GM21717 (cell line): ENCODE data around the gene VENTX.

Experiments
- ATAC-seq: cut with Tn5 transposase; IDR thresholded peaks from one replicate; pipeline ENCODE4 v1.9.1; 2021; ENCODE audit warnings: mild to moderate bottlenecking, moderate library complexity; ENCODE audit not compliant: unreplicated experiment

Gene VENTX

DNA sequence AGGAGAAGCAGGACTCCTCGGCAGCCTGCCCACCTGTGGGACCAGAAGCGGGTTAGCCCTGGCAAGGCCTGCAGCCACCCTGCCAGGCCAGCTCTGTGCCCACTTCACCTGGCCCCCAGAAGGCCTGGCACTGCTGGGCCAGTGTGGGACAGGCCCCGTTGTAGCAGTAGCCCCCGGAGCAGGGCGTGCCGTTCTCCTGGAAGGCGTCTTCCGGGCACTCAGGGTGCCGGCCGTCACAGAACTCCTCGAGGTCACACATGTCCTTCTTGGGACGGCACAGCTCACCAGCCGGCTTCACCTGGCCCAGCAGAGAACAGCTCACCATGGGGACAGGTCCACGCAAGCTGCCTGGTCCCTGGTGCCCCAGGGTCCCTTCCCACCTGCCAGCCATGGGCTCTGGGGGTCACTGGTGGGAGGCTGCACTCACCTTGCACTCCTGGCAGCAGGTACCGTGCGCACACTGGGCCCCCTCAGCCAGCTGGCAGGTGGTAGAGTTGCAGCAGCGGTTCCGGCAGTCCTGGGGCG is 33.2 kb downstream of the VENTX start:
- no peak for ATAC-seq

DNA sequence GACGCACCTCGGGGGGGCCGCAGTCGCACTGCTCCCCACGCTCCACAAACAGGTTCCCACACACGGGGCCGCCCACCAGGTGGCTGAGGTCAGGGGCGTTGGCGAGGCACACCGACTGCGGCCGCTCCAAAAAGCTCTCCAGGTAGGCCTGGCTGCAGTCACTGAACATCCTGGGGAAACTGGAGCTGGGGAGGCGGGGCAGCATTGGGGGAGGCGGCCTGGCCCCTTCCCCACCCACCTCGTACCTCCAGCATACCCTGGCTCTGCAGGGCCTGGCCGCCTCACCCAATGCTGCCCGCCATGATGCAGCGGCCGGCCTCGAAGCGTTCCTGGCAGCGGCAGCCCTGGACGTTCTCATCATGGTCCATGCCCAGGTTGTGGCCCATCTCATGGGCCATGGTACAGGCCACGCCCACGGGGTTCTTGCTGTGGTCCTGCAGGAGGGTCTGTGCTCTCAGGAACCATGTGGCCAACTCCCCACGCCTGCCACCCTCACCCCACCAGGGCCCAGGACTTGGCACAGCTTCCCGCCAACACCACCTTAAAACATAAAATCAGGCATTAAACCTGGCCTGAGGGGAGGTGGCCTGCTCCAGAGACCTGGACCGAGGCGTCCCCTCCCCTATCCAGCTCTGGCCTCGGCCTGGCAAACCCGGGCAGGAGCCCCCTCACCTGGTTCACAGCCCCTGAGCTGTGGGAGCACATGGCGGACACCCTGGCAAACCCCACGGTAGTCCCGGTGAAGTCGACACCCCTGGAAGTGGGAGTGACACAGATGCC is 34.1 kb downstream of the VENTX start:
- ATAC-seq, result no peak

DNA sequence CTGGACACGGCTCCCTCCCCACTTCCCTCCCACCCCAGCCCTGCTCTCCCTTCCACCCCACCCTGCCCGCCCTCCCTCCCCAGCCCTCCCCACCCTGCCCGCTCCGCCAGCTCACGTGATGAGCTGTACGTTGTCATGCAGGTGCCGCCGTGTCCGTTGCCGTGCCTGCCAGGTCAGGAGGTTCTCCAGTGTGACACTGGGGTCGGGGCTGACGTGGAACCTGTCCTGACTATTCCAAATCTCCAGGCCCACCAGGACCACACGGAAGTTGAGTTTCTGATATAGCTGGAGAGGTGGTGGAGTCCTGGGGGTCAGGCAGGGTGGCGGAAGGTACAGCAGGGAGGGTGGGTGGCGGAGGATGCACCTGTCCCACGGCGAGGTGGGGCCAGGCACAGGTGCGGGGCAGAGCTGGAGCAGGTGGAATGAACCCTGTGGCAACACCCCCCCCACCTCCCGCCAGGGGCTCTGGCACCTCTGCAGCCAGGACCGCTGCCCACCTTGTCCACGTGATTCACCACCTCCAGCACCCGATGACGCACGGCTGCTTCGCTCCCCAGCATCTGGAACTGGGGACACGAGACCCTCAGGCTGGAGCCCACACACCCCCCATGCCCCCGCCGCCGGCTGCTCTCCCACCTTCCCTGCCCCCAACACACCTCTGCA is 34.8 kb downstream of the VENTX start:
- no peak for ATAC-seq

DNA sequence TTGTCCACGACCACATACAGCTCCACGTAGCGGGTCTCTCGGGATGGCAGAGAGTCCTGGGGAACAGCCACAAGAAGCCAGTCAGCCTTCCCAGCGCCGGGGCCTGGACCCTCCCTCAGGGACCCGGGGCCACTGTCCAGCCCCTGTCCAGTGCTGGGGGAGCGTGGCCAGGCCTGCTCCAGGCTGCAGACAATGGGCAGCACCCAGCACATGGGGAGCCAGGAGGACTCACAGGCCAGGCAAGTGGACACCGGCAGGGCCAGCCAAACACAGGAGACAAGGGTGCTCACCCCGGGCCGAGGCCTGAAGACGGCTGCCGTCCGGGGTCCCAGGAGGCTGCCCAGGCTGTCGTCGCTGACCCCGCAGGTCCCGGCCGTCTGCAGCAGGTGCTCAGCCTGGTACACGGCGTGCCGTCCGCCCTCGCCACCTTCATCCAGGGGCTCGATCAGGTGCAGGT is 35.3 kb downstream of the VENTX start:
- no peak for ATAC-seq

DNA sequence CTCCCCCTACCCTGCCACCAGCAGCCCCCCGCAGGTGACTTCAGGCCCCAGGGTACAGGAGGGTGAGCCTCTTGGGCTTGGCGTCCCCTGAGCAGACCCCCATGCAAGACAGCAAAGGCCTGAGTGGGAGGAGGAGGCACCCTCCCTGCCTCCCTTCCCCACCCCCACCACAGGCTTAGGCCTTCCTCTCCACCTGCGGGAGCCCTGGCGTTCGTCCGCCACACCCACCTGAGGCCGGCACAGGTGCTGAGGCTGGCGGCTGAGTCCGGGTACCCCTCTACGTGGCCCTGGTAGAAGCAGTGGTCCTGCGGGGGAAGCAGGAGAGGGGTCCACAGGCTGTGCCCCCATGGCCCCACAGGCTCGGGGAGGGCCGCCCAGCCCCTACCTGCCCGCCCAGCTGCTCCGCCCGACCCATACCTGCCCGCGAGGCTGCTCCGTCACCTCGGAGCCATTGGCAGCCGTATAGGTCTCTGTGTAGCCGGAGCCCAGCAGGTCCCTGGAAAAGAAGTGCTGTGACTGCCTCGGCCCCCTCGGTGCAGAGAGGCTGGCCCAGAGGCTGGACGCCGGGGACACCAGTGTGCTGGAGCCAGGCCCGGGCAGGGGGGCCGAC is 36.0 kb downstream of the VENTX start:
- ATAC-seq, result no peak

DNA sequence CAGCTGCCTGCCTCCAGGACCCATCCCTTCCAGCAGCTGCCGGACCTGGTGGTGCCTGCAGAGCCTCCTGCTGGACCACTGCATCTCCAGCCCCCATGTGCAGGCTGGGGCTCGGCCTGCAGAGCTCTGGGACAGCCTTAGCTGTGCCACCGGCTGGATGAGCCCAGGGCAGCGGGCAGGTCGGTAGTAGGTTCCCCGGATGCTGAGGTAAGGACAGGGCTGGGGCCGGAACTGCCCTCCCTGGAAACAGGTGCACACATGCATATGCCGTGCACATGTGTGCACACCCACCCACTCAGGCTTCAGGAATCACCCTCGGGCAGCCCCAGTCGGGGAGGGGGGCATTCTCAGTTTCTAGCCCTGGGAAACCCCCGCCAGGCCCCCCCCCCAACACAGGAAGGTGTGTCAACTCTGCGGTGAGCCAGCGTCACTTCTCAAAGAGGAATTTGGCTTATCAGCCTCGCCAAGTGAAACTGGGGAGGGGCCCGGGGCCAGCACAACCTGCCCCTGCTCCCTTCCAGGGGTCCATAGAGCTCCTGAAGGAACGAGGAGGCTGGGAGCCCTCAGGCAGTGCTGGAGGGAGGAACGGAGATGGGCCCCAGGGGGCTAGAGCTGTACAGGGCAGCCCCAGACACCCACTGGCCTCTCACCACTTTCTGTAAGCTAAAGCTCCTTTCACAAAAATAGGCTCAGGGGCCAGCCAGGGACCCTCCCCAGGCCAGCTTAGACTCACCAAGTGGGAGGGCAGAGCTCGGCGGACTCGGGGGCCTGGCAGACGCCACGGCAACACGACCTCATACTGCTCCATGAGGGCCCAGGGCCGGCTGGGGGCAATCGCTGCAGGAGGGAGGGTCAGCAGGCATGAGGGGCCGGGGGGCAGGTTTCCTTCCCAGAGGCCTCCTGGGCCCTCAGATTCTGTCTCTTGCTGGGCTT is 37.4 kb downstream of the VENTX start:
- peak; percentile 55 for ATAC-seq

DNA sequence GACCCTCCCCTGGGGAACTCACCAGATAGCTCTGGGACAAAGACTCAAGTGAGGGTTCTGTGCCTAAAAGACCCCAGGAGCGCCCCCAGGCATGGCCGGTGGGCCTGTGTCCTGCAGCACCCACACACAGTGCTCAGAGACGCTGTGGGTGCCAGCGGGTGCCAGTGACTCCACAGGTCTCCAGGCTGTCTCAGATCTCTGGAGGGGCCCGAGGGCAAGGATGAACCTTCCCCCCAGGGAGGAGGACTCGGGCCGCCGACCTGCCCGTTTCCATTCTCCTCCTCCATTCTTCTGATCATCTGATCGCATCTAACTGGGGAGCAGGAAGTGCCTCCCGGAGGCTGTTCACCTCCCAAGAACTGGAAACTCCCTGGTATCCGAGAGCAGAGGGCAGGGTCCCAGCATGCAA is 38.0 kb downstream of the VENTX start:
- peak; percentile 38 for ATAC-seq

DNA sequence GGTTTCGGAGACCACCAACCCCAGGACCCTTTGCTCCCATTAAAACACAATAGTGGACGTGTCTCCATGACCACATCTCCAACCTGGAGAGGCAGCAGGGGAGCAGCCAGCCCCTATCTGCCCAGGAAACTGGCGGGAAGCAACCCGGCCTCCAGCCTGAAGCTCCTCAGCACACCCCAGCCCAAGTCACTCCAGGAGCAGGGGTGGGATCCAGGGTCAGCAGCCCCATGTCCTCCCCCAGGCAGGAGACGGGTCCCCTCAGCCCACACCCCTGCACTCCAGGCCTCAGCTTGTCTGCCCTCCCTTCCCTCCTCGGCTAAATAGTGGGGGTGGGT is 38.4 kb downstream of the VENTX start:
- peak; percentile 0 for ATAC-seq

DNA sequence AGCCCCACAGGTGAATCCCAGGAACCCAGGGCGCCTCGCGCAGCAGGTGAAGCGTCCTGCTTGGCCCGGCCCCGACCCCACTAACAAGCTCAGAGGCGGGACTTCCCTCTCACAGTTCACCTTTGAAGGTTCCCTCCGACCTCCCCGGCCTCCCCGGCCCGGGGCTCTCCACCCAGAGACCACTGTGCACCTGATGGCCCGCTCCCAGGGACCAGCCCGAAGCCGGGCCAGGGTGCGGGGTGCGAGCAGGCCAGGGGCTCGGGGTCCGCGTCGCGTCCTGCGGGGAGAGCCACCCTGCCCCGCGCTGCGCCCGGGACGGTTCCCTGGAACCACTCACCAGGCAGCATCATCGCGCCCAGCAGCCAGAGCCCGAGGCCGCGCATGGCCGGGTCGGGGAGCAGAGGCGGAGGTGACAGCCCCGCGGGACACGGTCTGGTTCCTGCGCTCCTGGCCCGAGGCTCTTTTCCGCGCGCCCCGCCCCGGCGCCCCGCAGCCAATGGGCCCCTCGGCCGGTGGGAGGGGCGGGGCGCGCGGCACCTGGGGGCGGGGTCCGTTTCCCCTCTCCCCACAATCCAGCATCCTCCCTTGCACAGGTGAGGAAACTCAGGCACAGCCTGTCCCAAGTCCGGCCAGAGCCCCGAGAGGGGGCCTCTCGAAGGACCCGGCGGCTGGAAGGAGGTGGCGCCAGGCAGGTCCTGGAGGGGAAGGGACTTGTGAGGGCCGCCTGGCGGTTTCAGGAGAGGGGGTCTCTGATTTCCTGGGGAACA is 39.0 kb downstream of the VENTX start, which contains the start of gene ADAM8:
Gene ADAM8, minus strand, starts transcription at position 434 of the 767 bp plus-strand sequence. Its CDS starts 51 bp downstream, at position 383.
- peak; percentile 46 for ATAC-seq

DNA sequence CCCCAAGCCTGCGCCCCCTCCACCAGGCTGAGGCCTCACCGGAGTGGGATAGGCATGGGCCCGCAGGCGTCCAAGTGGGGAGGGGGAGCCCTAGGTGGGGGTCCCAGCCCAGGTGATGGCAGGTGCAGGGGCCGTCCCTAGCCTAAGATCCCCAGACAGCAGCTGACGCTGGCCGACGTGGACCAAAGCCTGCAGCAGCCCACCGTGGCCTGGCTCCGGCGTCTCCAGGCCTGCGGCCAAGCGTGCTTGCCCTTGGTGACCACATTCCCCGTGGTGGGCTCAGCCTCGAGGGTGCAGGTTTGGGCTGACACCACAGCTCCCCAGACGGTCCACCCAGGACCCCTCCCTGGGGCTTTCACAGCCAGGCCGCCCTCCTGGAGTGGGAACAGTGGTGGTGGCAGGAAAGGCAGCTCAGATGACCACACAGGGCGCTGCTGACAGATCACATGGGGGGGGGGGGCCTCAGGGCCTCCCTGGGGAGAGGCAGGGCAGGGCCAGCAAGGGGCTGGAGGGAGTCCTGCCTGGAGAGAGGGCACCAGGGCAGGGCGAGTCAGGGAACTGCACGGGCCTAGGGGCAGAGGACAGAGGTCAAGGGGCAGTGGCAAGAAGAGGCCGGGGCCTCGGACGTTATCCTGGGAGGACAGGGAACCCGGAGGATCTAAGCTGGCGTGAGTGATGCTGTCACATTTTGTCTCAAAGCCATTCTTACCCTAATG is 39.8 kb downstream of the VENTX start:
- no peak for ATAC-seq

DNA sequence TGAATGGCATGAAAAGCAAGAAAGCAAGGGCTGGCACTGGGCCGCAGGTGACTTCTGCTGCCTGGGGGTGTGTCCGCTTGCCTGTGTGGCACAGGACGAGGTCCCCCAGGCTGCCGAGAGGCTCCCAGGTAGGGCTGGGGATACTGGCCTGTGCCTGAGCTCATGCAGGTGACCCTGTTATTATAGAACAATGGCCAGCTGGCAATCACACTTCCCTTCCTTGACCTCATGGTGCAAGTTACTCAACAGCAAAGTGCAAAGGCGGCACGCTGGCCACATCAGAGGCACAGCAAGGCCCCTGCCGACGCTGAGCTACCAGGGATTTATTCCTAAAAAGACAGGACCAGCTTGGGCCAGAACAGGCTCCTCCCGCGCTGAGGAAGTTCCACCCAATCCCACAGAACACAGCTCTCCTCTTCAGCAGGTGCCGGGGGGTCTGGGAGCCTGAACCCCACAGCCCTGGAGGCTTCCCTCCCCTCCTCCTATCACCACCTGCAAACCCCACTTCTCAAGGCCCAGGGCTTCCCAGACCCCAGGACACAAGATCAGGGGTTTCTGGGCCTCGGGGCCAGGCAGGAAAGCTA is 40.4 kb downstream of the VENTX start:
- no peak for ATAC-seq

DNA sequence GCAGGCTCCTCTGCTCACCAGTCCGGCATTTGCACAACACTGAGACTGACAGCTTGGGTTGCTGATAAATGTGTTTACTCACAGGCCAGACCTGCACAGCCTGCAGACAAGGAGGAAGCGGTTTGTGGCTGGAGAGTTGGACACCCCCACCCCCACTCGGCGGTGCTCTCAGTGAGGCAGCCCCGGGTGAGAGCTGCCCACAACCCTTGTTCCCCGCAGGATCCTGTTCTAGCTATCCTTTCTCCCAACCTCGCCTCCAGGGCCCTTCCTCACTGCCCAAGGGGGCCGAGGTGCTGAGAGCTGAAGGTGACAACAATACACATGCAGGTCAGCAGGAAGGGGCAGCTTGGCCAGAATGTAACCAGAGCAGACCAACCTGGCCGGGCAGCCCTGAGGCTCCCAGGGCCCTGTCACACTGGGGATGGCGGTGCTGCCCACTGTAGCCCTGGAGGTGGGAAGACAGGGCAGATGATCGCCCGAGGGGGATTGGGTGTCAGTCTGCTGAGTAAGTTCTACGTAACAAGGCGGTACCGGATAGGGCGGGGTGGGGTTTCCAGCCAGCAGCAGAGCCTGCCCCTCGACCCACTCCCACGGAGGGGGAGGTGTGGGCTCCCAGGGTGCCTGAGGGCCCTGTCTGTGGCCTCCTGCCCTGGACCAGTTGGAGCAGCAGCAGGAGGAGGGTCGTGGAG is 41.1 kb downstream of the VENTX start:
- no peak for ATAC-seq

DNA sequence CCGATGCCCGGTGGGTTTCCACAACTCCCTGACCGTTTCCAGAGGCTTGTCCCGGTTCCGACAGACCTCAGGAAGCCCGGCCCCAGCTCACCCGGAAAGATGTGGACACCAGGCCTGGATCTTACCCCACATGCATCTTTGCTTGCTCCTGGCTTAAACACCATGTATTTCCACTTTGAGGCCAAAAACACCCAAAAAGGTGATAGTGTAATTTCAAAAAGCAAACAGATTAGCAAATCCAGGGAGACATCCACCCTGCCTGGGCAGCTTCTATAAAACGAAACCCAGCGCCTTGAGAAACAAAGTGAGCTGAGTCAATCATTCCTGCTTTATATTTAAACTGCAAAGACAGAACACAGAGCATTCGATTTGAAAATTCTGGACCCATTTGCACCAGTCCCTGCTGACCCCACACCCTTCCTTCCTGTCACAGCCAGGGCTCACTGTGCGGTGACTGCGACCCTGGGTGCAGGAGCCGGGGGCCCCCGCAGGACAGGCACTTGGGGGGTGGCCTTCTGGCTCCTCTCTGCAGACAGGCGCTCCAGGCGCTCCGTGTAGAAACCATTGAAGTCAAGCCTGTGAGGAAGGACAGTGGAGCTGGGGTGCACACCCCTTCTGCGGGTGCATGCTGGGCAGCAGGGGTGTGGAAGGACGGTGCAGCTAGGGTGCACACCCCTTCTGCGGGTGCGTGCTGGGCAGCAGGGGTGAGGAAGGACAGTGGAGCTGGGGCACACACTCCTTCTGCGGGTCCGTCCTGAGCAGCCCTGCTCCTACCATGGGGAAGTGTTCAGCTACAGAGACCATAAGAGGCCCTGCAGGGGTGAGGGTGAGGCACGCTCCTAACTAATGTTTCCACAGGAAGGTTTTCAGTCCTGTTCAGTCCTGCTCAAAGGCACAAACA is 41.9 kb downstream of the VENTX start:
- ATAC-seq, result no peak

DNA sequence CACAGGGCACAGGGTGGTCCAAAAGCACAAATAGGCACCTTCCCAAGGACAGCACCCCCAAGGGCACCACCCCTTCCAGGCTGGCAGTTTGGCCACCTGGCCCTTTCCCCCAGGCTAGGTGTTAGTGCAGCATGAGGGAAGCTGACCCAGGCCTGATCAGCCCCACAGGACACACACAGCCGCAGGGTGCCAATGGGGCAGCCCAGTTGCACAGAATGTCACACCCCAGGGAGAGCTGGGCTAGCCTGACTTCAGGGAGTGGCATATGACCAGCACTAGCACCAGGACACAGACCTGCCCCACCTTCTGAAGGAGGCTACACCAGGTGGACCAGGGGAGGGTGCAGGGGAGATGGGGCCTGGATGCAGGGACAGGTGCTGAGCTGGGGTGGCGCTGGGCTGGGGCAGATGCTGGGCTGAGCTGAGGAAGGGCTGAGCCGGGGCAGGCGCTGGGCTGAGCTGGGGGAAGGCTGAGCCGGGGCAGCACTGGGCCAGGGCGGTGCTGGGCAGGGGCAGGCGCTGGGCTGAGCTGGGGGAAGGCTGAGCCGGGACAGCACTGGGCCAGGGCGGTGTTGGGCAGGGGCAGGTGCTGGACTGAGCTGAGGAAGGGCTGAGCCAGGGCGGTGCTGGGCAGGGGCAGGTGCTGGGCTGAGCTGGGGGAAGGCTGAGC is 42.9 kb downstream of the VENTX start:
- ATAC-seq, result no peak

DNA sequence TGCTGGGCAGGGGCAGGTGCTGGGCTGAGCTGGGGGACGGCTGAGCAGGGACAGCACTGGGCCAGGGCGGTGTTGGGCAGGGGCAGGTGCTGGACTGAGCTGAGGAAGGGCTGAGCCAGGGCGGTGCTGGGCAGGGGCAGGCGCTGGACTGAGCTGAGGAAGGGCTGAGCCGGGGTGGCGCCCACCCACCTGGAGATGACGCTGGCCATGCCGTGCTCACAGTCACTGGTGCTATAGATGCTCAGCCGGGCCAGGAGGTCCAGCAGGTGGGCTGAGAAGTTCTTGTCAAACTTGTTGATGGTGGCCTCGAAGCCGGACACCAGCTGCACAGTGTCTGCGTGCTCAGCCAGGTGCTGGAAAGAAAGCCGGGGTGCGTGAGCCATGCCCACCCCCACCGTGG is 43.4 kb downstream of the VENTX start:
- no peak for ATAC-seq

DNA sequence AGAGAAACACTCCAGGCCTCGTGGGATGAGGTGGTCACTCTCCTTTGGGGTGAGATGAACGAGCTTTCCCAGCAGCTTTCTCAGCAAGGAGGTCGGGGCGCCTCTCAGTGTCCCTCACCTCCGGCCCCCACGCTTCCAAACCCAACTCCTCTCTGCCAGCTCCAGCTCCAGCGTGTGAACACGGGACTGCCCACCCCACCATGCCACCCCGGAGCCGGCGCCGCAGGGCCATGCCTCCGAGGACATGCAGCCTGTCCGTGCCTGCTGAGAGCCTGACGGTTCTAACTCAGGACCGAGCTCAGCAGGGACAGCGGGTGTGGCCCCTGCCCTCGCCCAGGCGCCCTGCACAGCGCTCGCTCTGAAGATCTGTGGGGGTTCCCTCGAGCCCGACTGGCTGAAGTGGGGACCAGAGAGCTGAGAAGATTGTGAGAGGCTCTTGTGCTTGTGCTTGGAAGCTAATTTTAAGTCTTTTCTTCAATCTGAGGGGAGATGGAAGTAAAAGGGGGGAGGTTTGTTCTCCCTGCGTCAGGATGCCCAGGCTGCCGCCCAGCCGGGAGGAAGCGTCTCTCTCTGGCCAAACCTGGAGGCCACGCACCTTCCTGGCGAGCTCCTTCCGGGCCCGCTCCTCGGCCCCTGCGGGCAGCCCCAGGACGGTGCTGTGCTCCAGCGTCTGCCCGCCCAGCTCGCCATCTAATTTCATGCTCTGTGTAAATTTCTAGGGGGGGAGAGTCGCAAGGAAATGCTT is 44.1 kb downstream of the VENTX start:
- no peak for ATAC-seq
